Spleen (tissue), 3 donors: ENCODE measurements around the gene CACNA1C.

Experiments used
- POLR2A ChIP-seq, 3 donors: fragments of 450-650 bp; IDR thresholded peaks; one replicate each; pipeline ENCODE4 v1.5.1; 2017; ENCODE audit warnings: antibody characterized with exemption in 3 of 3, mild to moderate bottlenecking in 1 of 3
- POLR2AphosphoS5 ChIP-seq, 3 donors: sonication (generic); formaldehyde crosslinking; IDR thresholded peaks; one replicate each; pipeline ENCODE4 v1.5.1; 2017; ENCODE audit warnings: antibody characterized with exemption in 3 of 3

DNA sequence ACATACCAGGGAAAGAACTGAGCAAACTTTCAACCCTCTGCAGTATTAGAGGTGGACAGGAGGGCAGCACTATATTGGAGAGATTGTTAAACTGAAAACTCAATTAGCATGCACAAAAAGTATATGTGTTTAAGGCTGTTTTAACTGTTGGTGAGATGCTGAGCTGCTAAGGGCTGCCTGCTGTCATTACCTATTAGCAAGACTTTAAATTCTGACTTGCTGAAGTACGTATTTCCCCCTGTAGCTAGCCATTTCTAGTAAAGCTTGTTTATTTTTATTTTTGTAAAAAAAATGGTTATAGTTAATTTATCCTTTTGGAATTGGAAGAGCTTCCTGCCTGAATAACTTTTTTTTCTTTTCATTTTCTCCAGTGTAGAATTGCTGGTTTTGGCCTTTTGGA is 92.2 kb downstream of the CACNA1C start:
- TF ChIP-seq POLR2A (IDR thresholded peaks at IDR 0.05) (no peak), POLR2AphosphoS5 (IDR thresholded peaks at IDR 0.05) (no peak)
